ENCODE data around the gene TSPAN14. TPM values are rescaled to one million over a fixed set of nuclear protein-coding genes. Genes with fewer than 3 reads are reported as not detected.
A peak's percentile ranks its signal among the peaks of the same experiment; 100 is the strongest.

The TSPAN14 gene
- total RNA-seq, 1 donor, result 23.9 TPM

GRCh38 chr10:80471001-80471400, 16.9 kb downstream of the TSPAN14 start:
- Histone ChIP-seq H2AFZ (ENCODE audit: low read length) (no peak overlapping the region), H3K4me1 (ENCODE audit: insufficient read depth, low read length) (peaks cover 34% of the 10 kb centered on the region), H3K36me3 (ENCODE audit: insufficient read depth, low read length) (peaks cover 4% of the 10 kb centered on the region), H3K4me2 (ENCODE audit: insufficient read depth, low read length) (no peak overlapping the region), H3K27ac (ENCODE audit: low read depth, low read length) (no peak overlapping the region), H3K9me3 (ENCODE audit: low read depth, low read length) (no peaks in the 10 kb centered on the region), H4K20me1 (ENCODE audit: insufficient read depth, low read length) (peaks cover 3% of the 10 kb centered on the region), H3K79me2 (ENCODE audit: insufficient read depth, low read length) (peaks cover 71% of the 10 kb centered on the region), H3K27me3 (ENCODE audit: insufficient read depth, low read length) (no peaks in the 10 kb centered on the region), H3K4me3 (ENCODE audit: insufficient read depth, low read length) (no peak overlapping the region)
- DNase-seq (ENCODE audit: insufficient read length, low spot score, missing footprints), result no peak
- TF ChIP-seq, protein P1, sequence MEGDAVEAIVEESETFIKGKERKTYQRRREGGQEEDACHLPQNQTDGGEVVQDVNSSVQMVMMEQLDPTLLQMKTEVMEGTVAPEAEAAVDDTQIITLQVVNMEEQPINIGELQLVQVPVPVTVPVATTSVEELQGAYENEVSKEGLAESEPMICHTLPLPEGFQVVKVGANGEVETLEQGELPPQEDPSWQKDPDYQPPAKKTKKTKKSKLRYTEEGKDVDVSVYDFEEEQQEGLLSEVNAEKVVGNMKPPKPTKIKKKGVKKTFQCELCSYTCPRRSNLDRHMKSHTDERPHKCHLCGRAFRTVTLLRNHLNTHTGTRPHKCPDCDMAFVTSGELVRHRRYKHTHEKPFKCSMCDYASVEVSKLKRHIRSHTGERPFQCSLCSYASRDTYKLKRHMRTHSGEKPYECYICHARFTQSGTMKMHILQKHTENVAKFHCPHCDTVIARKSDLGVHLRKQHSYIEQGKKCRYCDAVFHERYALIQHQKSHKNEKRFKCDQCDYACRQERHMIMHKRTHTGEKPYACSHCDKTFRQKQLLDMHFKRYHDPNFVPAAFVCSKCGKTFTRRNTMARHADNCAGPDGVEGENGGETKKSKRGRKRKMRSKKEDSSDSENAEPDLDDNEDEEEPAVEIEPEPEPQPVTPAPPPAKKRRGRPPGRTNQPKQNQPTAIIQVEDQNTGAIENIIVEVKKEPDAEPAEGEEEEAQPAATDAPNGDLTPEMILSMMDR (IDR thresholded peaks at IDR 0.05; ENCODE audit: extremely low read depth, low read depth, low read length), result no peak

DNA sequence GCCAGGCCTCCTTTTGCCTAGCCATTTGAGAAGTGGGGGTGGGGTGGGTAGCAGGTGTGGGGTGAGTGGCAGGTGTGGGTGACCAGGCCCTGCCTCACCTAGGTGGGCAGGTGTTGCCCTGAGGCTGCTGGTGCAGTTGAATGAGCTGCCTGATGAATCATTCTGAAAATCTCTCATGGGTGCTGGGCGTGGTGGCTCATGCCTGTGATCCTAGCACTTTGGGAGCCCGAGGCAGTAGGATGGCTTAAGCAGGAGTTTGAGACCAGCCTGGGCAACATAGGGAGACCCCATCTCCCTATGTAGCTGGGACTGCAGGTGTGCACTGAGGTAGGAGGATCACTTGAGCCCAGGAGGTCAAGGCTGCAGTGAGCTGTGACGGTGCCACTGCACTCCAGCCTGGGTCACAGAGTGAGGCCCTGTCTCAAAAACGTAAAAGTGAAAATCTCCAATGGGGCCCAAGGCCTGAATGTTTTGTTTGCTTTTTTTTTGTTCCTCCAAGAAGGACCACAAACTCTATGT, 17.7 kb downstream of the TSPAN14 start:
- H2AFZ ChIP-seq (ENCODE audit: low read length), result no peak overlapping the region
- H3K4me3 ChIP-seq (ENCODE audit: insufficient read depth, low read length), result no peak overlapping the region
- H3K4me2 ChIP-seq (ENCODE audit: insufficient read depth, low read length), result peak overlapping the region; percentile 37
- H3K4me1 ChIP-seq (ENCODE audit: insufficient read depth, low read length), result peaks cover 37% of the 10 kb centered on the region
- no peak for DNase-seq (ENCODE audit: insufficient read length, low spot score, missing footprints)
- peaks cover 67% of the 10 kb centered on the region for H3K79me2 ChIP-seq (ENCODE audit: insufficient read depth, low read length)
- peaks cover 4% of the 10 kb centered on the region for H3K36me3 ChIP-seq (ENCODE audit: insufficient read depth, low read length)
- H3K9me3 ChIP-seq (ENCODE audit: low read depth, low read length), result no peaks in the 10 kb centered on the region
- no peaks in the 10 kb centered on the region for H3K27me3 ChIP-seq (ENCODE audit: insufficient read depth, low read length)
- peak overlapping the region; percentile 75 for H3K27ac ChIP-seq (ENCODE audit: low read depth, low read length)
- TF ChIP-seq, protein P1 (IDR thresholded peaks at IDR 0.05; ENCODE audit: extremely low read depth, low read depth, low read length), result no peak
- H4K20me1 ChIP-seq (ENCODE audit: insufficient read depth, low read length), result peaks cover 3% of the 10 kb centered on the region

DNA sequence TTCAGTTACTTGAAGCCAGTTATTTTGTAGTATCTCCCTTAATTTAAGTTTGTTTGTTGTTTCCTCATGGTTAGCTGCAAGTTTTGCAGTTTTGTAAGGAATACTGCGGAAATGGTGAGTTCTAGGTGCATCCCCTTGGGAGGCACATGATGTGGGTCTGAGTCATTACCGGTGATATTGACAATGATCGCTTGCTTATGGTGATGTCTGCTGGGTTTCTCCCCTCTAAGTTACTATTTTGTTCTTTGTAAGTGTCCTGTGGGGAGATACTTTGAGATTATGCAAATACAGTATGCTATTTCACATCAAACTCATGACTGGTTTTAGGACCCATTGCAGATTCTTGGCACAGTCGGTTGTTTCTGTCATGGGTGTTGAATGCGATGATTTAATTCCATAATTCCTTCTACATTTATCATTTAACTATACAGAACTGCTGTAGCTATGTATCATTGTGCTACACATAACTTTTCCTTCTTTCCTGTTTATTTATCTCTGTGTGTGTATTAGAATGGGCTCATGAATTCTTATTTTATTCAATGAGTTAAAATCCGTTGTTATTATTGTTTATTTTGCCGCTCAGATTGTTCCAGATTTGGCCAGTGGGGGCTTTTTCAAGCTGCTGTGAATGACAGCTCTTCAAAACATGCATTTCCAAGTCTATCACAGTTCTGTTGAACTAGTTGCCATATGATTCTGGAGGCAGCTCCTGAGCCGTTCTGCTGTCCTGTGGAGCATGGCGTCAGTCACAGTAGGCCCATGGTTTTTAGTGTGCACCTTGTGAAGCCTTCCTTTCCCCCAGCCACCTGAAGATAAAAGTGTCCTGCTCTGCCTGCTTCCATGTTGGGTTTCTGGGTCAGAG, 18.4 kb downstream of the TSPAN14 start:
- H3K79me2 ChIP-seq (ENCODE audit: insufficient read depth, low read length), result peaks cover 67% of the 10 kb centered on the region
- H3K36me3 ChIP-seq (ENCODE audit: insufficient read depth, low read length), result peaks cover 4% of the 10 kb centered on the region
- H3K9me3 ChIP-seq (ENCODE audit: low read depth, low read length), result peaks cover 2% of the 10 kb centered on the region
- H3K4me3 ChIP-seq (ENCODE audit: insufficient read depth, low read length), result no peak overlapping the region
- TF ChIP-seq, protein P1 (IDR thresholded peaks at IDR 0.05; ENCODE audit: extremely low read depth, low read depth, low read length), result no peak
- peak; percentile 92 for DNase-seq (ENCODE audit: insufficient read length, low spot score, missing footprints)
- peak overlapping the region; percentile 37 for H3K4me2 ChIP-seq (ENCODE audit: insufficient read depth, low read length)
- peaks cover 4% of the 10 kb centered on the region for H4K20me1 ChIP-seq (ENCODE audit: insufficient read depth, low read length)
- no peak overlapping the region for H2AFZ ChIP-seq (ENCODE audit: low read length)
- H3K27ac ChIP-seq (ENCODE audit: low read depth, low read length), result peak overlapping the region; percentile 75
- H3K4me1 ChIP-seq (ENCODE audit: insufficient read depth, low read length), result peaks cover 41% of the 10 kb centered on the region
- H3K27me3 ChIP-seq (ENCODE audit: insufficient read depth, low read length), result no peaks in the 10 kb centered on the region

DNA sequence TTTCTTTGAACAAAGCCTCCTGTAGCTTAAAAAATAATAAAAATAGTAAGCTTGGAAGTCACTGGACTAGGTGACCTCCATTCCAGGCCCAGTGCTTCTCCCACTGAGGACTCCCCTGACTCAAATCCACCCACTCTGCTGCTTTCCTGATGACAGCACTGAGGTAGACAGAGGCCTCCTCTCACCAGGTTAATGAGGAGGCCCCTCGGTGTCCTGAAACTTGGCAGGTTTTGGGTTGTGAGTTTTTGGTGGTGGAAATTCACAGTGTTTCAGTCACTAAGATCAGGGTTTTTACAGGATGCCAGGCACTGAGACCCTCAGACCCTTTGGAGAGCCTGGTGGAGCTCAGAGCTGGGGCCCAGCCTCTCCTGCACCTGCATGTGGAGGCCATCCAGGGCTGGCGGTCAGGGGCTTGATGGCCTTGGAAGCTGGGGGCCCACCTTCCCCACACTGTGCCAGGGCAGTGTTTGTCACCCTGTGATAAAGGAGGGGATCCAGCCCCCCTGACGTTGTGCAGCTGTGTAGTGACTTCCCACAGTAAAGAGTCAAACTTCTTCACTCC, 19.1 kb downstream of the TSPAN14 start:
- Histone ChIP-seq H3K36me3 (ENCODE audit: insufficient read depth, low read length) (peaks cover 4% of the 10 kb centered on the region), H2AFZ (ENCODE audit: low read length) (no peak overlapping the region), H3K4me2 (ENCODE audit: insufficient read depth, low read length) (peak overlapping the region; percentile 28), H3K4me1 (ENCODE audit: insufficient read depth, low read length) (peaks cover 41% of the 10 kb centered on the region), H3K4me3 (ENCODE audit: insufficient read depth, low read length) (no peak overlapping the region), H3K27ac (ENCODE audit: low read depth, low read length) (peak overlapping the region; percentile 75), H3K79me2 (ENCODE audit: insufficient read depth, low read length) (peaks cover 63% of the 10 kb centered on the region), H3K27me3 (ENCODE audit: insufficient read depth, low read length) (no peaks in the 10 kb centered on the region), H3K9me3 (ENCODE audit: low read depth, low read length) (peaks cover 5% of the 10 kb centered on the region), H4K20me1 (ENCODE audit: insufficient read depth, low read length) (peaks cover 8% of the 10 kb centered on the region)
- TF ChIP-seq, protein P1 (IDR thresholded peaks at IDR 0.05; ENCODE audit: extremely low read depth, low read depth, low read length), result no peak
- no peak for DNase-seq (ENCODE audit: insufficient read length, low spot score, missing footprints)

Measured in osteoblast (primary cell).